Upper lobe of left lung (tissue), 4 donors: Measurements from ENCODE around the gene KIR2DL3.

ENCODE experiments used
- CTCF ChIP-seq, 6 experiments: fragments of 450-650 bp in 4 of 6; fragments of 200-600 bp in 2 of 6; sonication (generic) in 2 of 6; IDR thresholded peaks; one replicate each; pipeline ENCODE4 v1.5.1; 2016 to 2019; ENCODE audit warnings: antibody characterized with exemption in 6 of 6
- EP300 ChIP-seq, 4 donors: sonication (generic); formaldehyde crosslinking; IDR thresholded peaks; one replicate each; pipeline ENCODE4 v1.5.1; 2017; ENCODE audit warnings: antibody characterized with exemption in 4 of 4, control low read depth in 2 of 4
- POLR2A ChIP-seq, 4 donors: fragments of 450-650 bp; IDR thresholded peaks; one replicate each; pipeline ENCODE4 v1.5.1; 2016 to 2017; ENCODE audit warnings: antibody characterized with exemption in 4 of 4, mild to moderate bottlenecking in 2 of 4
- POLR2AphosphoS5 ChIP-seq, 2 donors: sonication (generic); formaldehyde crosslinking; IDR thresholded peaks; one replicate each; pipeline ENCODE4 v1.5.1; 2017; ENCODE audit warnings: antibody characterized with exemption in 2 of 2

GRCh38 chr19:54729416-54730188 is 8.7 kb upstream of the KIR2DL3 start:
- TF ChIP-seq POLR2A (IDR thresholded peaks at IDR 0.05) (no peak), CTCF (IDR thresholded peaks at IDR 0.05) (no peak), POLR2AphosphoS5 (IDR thresholded peaks at IDR 0.05) (no peak), EP300 (IDR thresholded peaks at IDR 0.05) (no peak)
